ENCODE results near the gene PDE3A. TPM values are rescaled to one million over a fixed set of nuclear protein-coding genes. Genes with fewer than 3 reads are reported as not detected.
A peak's percentile ranks its signal among the peaks of the same experiment; 100 is the strongest.
"Not testable (repeated sequence)": the region's sequence is repeated elsewhere in the genome, so short reads cannot be mapped to it uniquely, and the experiment has no call there.

PDE3A gene
- total RNA-seq, 1 donor from 2014 or later, result 161 TPM

DNA sequence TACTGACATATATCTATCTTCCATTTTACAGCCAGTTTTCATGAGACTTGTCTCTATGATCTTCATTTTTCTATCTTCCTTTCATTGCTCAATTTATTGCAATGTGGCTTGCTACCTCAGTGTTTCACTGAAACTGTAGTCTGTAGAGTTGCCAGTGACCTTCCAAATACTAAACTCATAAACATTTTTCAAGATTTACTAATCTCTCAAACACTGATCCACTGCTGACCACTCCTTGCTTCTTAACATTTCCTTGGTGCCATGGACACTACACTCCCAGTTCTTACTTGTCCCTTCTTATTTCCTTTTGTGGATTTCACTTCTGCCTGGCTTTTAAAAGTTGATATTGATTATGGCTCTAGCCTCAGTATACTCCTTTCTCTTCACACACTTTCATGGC is 231.4 kb downstream of the PDE3A start:
- Histone ChIP-seq H3K4me1 (peaks cover 63% of the 10 kb centered on the region), H3K36me3 (no peaks in the 10 kb centered on the region), H3K27ac (replicated peaks) (peak overlapping the region; percentile 41), H3K9me3 (replicated peaks) (no peaks in the 10 kb centered on the region), H3K4me3 (no peak overlapping the region), H3K27me3 (ENCODE audit: low read depth) (no peaks in the 10 kb centered on the region)
- intact Hi-C loops (cut with micrococcal nuclease), result no loop called here
- no peak for DNase-seq
- TF ChIP-seq, protein P1, sequence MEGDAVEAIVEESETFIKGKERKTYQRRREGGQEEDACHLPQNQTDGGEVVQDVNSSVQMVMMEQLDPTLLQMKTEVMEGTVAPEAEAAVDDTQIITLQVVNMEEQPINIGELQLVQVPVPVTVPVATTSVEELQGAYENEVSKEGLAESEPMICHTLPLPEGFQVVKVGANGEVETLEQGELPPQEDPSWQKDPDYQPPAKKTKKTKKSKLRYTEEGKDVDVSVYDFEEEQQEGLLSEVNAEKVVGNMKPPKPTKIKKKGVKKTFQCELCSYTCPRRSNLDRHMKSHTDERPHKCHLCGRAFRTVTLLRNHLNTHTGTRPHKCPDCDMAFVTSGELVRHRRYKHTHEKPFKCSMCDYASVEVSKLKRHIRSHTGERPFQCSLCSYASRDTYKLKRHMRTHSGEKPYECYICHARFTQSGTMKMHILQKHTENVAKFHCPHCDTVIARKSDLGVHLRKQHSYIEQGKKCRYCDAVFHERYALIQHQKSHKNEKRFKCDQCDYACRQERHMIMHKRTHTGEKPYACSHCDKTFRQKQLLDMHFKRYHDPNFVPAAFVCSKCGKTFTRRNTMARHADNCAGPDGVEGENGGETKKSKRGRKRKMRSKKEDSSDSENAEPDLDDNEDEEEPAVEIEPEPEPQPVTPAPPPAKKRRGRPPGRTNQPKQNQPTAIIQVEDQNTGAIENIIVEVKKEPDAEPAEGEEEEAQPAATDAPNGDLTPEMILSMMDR (IDR thresholded peaks at IDR 0.05; ENCODE audit: borderline replicate concordance), result no peak

DNA sequence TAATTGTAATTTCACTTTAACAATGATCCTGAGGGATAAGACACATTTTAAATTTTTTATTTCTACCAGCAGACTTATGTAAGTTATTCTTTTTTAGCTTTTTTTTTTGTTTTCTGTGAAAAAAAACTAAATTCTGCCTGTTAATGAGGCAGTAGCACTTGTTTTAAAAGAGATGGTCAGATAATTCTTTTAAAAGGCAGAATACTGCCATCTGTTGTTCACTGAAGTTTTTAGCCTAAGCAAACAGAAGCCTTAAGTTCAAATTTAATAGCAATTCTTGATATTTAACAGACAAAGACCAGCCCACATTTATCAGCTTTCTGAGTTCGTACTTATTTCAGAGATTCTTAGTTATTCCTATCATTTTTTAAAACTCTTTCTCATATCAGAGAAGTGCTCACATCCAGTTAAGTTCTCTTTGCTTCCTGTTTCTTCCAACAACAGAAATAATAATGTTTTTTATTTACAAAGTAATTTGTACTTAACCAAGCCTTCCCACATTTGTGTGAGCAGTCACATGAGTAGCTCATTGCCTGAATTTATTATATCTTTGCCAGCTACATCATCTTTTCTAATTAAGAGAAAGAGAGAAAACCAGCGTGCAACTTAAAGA is 233.4 kb downstream of the PDE3A start:
- DNase-seq, result no peak
- Histone ChIP-seq H3K4me3 (no peak overlapping the region), H3K9me3 (replicated peaks) (no peaks in the 10 kb centered on the region), H3K27ac (replicated peaks) (peak overlapping the region; percentile 68), H3K36me3 (no peaks in the 10 kb centered on the region), H3K27me3 (ENCODE audit: low read depth) (no peaks in the 10 kb centered on the region), H3K4me1 (peaks cover 71% of the 10 kb centered on the region)
- TF ChIP-seq, protein P1 (IDR thresholded peaks at IDR 0.05; ENCODE audit: borderline replicate concordance), result peak; percentile 57
- intact Hi-C loops (cut with micrococcal nuclease), result no loop called here

DNA sequence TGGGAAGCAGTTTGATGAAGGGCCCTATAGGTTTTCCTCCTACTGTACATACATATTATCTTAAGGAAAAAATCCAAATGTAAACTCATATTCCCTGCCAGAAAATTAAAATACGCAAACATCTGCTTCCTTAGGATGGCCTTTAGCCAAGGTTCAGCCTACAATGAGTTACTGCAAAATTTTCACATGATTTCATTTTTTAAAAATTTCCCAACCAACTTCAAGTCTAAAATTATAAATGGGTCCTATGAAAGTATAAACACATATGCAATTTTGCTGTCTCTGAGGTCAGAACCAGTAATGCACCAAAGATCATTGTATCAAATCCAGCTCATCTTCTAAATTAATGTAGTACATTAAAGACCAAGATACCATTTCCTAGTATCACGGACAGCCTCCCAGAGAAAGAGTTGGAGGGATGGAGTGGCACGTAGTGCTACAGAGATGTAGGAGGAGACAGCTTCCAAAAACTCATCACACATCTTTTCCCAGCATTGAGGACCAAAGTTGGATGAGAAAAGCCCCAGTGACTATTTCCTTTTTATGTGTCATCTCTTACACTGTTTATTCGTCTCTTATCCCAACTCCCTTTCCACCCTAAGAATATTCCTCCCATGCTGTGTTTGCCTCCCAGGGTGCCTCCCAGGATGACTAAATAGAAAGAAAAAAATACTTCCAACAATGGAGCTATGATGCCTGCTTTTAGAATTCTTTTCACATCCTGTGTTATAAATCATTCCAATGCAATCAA is 234.5 kb downstream of the PDE3A start:
- H3K9me3 ChIP-seq (replicated peaks), result no peaks in the 10 kb centered on the region
- H3K4me1 ChIP-seq, result peaks cover 76% of the 10 kb centered on the region
- DNase-seq, result no peak
- H3K27ac ChIP-seq (replicated peaks), result peak overlapping the region; percentile 68
- TF ChIP-seq, protein P1 (IDR thresholded peaks at IDR 0.05; ENCODE audit: borderline replicate concordance), result no peak
- intact Hi-C loops (cut with micrococcal nuclease), result no loop called here
- H3K27me3 ChIP-seq (ENCODE audit: low read depth), result no peaks in the 10 kb centered on the region
- no peaks in the 10 kb centered on the region for H3K36me3 ChIP-seq
- no peak overlapping the region for H3K4me3 ChIP-seq

DNA sequence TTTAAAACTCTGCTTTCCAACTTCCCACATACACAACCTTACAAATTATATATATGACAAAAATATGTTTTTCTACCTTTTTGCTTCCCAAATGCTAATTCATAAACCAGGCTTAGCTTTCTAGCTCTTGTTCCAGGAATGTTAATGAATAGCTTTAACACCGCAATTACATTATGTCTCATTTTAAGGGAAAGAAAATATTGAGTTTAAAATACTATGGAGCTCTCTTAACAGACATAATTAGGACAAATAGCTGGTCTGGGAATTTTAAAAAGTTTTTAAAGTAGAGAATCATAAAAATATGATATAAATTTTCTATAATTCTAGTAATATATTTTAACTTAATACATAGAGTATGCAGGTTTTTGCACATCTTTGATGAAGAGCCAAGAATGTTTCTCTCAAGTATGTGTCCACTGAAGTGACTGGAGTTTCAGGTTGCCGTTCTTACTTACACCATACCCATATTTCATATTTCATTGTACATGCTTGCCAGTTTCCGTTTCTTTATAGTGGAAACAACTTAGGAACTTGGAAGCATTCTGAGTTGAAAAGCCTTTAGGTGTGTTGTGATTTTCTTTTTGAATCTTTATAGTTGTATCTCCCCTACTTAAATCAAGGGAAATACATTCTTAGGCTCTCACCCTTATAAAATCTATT is 236.2 kb downstream of the PDE3A start:
- peaks cover 80% of the 10 kb centered on the region for H3K4me1 ChIP-seq
- no peak overlapping the region for H3K4me3 ChIP-seq
- DNase-seq, result no peak
- intact Hi-C loops (cut with micrococcal nuclease), result no loop called here
- peak overlapping the region; percentile 68 for H3K27ac ChIP-seq (replicated peaks)
- H3K9me3 ChIP-seq (replicated peaks), result no peaks in the 10 kb centered on the region
- H3K36me3 ChIP-seq, result no peaks in the 10 kb centered on the region
- TF ChIP-seq, protein P1 (IDR thresholded peaks at IDR 0.05; ENCODE audit: borderline replicate concordance), result no peak
- no peaks in the 10 kb centered on the region for H3K27me3 ChIP-seq (ENCODE audit: low read depth)

DNA sequence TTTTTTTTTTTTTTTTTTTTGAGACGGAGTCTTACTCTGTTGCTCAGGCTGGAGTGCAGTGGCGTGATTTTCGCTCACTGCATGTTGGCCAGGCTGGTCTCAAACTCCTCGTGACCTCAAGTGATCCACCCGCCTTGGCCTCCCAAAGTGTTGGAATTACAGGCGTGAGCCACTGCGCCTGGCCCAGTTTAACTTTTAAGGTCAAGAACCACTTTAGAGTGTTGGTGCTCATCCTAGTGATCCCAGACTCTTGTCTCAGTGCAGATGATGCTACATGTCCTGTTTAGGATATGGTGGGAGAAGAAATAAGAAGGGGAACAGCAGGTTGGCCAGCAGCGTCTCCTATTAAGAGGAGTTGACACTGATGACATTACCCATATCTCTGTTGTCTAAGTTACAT is 246.7 kb downstream of the PDE3A start:
- H3K4me3 ChIP-seq; DNase-seq; H3K9me3 ChIP-seq (replicated peaks); H3K27me3 ChIP-seq (ENCODE audit: low read depth); intact Hi-C loops (cut with micrococcal nuclease): not testable (repeated sequence)
- peaks cover 62% of the 10 kb centered on the region for H3K4me1 ChIP-seq
- H3K36me3 ChIP-seq, result peaks cover 19% of the 10 kb centered on the region
- H3K27ac ChIP-seq (replicated peaks), result peak overlapping the region; percentile 25

DNA sequence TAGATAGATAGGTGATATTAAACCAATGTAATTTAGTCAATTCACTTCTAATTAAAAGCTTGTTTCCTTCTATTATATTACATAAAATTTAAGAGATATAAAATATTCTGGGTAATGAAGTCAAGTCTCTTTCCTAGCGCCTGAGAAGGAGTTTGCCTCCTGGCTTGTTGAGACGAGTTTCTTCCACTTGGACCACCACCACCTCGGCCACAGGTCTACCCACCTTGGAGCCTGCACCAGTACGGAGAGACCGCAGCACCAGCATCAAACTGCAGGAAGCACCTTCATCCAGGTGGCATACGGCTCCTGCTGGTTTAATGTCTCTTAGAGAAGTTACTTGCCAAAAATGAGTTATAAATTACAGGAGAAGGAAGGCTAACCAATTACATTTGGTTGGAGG is 247.8 kb downstream of the PDE3A start:
- Histone ChIP-seq H3K27ac (replicated peaks) (no peak overlapping the region), H3K4me3 (no peak overlapping the region), H3K27me3 (ENCODE audit: low read depth) (no peaks in the 10 kb centered on the region), H3K36me3 (peaks cover 25% of the 10 kb centered on the region), H3K4me1 (peaks cover 53% of the 10 kb centered on the region), H3K9me3 (replicated peaks) (no peaks in the 10 kb centered on the region)
- TF ChIP-seq, protein P1 (IDR thresholded peaks at IDR 0.05; ENCODE audit: borderline replicate concordance), result no peak
- intact Hi-C loops (cut with micrococcal nuclease), result no loop called here
- DNase-seq, result no peak
